ENCODE measurements around the gene FRY.

GRCh38 chr13:32175307-32175706 lies 143.7 kb downstream of the FRY start:
- TF ChIP-seq, protein P1, sequence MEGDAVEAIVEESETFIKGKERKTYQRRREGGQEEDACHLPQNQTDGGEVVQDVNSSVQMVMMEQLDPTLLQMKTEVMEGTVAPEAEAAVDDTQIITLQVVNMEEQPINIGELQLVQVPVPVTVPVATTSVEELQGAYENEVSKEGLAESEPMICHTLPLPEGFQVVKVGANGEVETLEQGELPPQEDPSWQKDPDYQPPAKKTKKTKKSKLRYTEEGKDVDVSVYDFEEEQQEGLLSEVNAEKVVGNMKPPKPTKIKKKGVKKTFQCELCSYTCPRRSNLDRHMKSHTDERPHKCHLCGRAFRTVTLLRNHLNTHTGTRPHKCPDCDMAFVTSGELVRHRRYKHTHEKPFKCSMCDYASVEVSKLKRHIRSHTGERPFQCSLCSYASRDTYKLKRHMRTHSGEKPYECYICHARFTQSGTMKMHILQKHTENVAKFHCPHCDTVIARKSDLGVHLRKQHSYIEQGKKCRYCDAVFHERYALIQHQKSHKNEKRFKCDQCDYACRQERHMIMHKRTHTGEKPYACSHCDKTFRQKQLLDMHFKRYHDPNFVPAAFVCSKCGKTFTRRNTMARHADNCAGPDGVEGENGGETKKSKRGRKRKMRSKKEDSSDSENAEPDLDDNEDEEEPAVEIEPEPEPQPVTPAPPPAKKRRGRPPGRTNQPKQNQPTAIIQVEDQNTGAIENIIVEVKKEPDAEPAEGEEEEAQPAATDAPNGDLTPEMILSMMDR (IDR thresholded peaks at IDR 0.05): no peak
- TF ChIP-seq POLR2A (IDR thresholded peaks at IDR 0.05): no peak
